Peyer's patch (tissue), 4 donors: ENCODE measurements around the gene SDHD. TPM values are rescaled to one million over a fixed set of nuclear protein-coding genes. Genes with fewer than 3 reads are reported as not detected.
"Not testable (repeated sequence)": the region's sequence is repeated elsewhere in the genome, so short reads cannot be mapped to it uniquely, and the experiment has no call there.

Experiments used
- DNase-seq, 3 donors: peaks; one replicate each; pipeline ENCODE4 v3.0.0-alpha.2; 2017 to 2019
- H3K27ac ChIP-seq, 4 donors: fragments of 200-600 bp; sonication (generic); one replicate each; pipeline ENCODE4 v1.5.1; 2016 to 2019
- H3K27me3 ChIP-seq, 2 donors: fragments of 200-600 bp; sonication (generic); one replicate each; pipeline ENCODE4 v1.5.1; 2019
- H3K36me3 ChIP-seq, 3 donors: fragments of 200-600 bp; sonication (generic); one replicate each; pipeline ENCODE4 v1.5.1; 2016 to 2019
- H3K4me1 ChIP-seq, 4 donors: fragments of 200-600 bp; sonication (generic); one replicate each; pipeline ENCODE4 v1.5.1; 2016 to 2019
- H3K4me3 ChIP-seq, 4 donors: fragments of 200-600 bp; sonication (generic); 1 replicate in 3 of 4; 2 replicates in 1 of 4; pipeline ENCODE4 v1.5.1; 2016 to 2019; ENCODE audit warnings: mild to moderate bottlenecking in 1 of 4
- H3K9me3 ChIP-seq, 4 donors: fragments of 200-600 bp; sonication (generic); one replicate each; pipeline ENCODE4 v1.5.1; 2016 to 2019; ENCODE audit warnings: mild to moderate bottlenecking in 1 of 4
- POLR2A ChIP-seq, 2 donors: fragments of 450-650 bp; IDR thresholded peaks; one replicate each; pipeline ENCODE4 v1.5.1; 2017; ENCODE audit warnings: antibody characterized with exemption in 2 of 2, mild to moderate bottlenecking in 2 of 2, moderate library complexity in 2 of 2
- total RNA-seq, 4 donors: library from RNA; depleted of rRNA; stranded (reverse); fragments of >200 nt; gene quantifications; one replicate each; pipeline ENCODE4 v1.1.0, GENCODE V29; 2016
- TF ChIP-seq, protein P1 (sequence below), 6 experiments: fragments of 450-650 bp in 4 of 6; fragments of 200-600 bp in 2 of 6; sonication (generic) in 1 of 6; IDR thresholded peaks; one replicate each; pipeline ENCODE4 v1.5.1; 2017 to 2019; ENCODE audit warnings: antibody characterized with exemption in 6 of 6, mild to moderate bottlenecking in 3 of 6, moderate library complexity in 1 of 6

SDHD gene
- total RNA-seq: 100 to 1,000 TPM; 114 to 290 (median 149) TPM

DNA sequence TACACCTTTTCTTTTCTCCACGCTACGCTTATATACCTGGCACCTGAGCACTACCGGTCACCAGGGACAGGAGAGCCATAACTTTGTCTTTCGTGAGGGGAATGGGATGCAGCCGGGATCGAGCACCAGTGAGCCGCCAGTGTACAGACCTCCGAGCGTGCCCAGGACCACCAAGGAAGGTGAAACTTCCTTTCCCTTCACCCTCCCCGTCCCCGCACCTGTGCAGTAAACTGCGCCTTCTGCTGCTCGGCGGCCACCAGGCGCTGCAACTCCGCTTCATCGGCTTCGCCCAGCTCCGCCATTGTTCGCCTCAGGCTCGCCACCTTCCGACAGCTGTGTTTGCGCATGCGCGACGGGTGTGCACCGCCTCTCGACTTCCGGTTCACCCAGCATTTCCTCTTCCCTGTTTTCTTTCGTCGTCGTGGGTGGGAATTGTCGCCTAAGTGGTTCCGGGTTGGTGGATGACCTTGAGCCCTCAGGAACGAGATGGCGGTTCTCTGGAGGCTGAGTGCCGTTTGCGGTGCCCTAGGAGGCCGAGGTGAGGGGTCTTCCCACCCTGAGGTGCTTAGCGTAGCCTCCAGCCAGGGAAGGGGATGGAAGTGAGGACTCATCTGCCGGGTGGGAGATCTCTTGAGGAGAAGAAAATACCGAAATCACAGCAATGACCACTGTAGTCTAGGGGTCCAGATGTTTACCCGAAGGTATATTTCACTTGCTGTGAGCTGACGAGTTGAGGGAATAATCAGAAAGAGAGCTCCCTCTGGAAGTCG lies at the start of gene SDHD, which contains the start of gene TIMM8B:
TSS of gene SDHD (plus strand) at position 452 of the 770 bp plus-strand sequence. CDS start at position 487, 35 bp downstream.
TSS of gene TIMM8B (minus strand) at position 335 of the 770 bp plus-strand sequence. CDS start at position 302, 33 bp downstream.
- Histone ChIP-seq H3K4me1 (peaks cover 0 to 39% (median 7%) of the 10 kb centered on the region in 4 donors), H3K36me3 (peaks cover 0 to 70% (median 0%) of the 10 kb centered on the region in 3 donors), H3K27ac (peak within 1 kb of the TSS; percentile 71 to 84 (median 76)), H3K4me3 (peak within 1 kb of the TSS; percentile 80 to 93 (median 83)), H3K9me3 (no peaks in the 10 kb centered on the region), H3K27me3 (no peaks in the 10 kb centered on the region)
- DNase-seq: peak; percentile 90 to 97 (median 96)
- TF ChIP-seq, protein P1, sequence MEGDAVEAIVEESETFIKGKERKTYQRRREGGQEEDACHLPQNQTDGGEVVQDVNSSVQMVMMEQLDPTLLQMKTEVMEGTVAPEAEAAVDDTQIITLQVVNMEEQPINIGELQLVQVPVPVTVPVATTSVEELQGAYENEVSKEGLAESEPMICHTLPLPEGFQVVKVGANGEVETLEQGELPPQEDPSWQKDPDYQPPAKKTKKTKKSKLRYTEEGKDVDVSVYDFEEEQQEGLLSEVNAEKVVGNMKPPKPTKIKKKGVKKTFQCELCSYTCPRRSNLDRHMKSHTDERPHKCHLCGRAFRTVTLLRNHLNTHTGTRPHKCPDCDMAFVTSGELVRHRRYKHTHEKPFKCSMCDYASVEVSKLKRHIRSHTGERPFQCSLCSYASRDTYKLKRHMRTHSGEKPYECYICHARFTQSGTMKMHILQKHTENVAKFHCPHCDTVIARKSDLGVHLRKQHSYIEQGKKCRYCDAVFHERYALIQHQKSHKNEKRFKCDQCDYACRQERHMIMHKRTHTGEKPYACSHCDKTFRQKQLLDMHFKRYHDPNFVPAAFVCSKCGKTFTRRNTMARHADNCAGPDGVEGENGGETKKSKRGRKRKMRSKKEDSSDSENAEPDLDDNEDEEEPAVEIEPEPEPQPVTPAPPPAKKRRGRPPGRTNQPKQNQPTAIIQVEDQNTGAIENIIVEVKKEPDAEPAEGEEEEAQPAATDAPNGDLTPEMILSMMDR (IDR thresholded peaks at IDR 0.05): peak in 4 of 6 experiments; percentile 5 to 53 (median 43)
- peak; percentile 41 to 72 for TF ChIP-seq POLR2A (IDR thresholded peaks at IDR 0.05)

DNA sequence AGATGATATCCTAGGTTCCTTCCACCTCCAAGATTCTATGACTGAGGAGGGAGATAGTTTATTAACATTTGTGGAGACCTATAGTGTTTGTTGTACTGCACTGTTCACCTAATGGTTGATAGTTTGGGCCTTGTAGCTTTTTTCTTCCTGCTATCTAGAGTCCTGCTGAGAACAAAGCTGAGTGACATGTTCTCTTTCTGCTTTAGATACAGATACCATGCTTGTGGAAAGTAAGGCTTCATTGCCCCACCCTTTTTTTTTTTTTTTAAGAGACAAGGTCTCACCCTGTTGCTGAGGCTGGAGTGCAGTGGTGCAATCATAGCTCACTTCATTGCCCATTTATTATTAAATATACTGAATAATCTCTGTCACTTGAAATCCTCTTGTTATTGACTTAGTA lies 49.1 kb upstream of the SDHD start:
- peaks cover 0 to 63% (median 0%) of the 10 kb centered on the region in 3 donors for H3K36me3 ChIP-seq
- no peak overlapping the region for H3K4me3 ChIP-seq
- DNase-seq: no peak
- no peak overlapping the region for H3K27ac ChIP-seq
- no peaks in the 10 kb centered on the region for H3K9me3 ChIP-seq
- no peaks in the 10 kb centered on the region for H3K27me3 ChIP-seq
- no peaks in the 10 kb centered on the region for H3K4me1 ChIP-seq
- no peak for TF ChIP-seq POLR2A (IDR thresholded peaks at IDR 0.05)
- TF ChIP-seq, protein P1 (IDR thresholded peaks at IDR 0.05): no peak

DNA sequence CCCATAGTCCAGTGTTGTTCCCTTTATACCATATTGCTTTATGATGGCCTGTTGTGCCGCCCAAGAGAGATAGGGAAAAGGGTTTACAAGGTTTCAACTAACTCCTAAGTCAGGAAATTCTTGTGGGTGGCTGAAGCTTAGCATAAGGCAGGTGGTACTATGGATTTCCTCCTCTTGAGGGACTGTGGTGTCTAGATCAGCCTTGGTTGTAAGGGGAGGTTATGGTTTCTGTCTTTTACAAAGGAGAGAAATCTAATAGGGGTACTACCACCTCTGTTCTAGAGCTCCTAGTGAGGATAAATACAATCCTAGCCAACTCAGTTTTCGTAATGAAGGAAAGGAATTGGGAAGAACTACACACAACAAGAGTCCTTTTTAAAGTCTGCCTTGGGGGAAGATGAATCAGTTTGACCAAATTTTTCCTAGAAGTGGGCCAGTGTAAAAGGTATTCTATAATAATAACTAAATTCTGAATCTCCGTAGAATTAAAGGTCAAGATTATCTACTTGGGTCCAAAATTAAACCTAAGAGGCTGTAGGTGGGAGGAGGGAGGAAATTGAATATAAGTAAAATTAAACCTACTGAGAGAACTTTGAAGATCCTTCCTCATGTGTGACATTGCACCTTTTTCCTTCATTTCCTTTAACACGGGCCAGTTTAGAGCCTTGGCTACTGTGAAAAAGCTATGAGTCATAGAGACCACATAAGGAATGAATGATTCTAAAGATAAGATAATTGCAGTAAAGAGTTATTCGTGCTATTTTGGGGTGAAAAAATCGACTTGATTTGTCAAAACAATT lies 44.3 kb upstream of the SDHD start:
- Histone ChIP-seq H3K4me1 (no peaks in the 10 kb centered on the region), H3K27ac (no peak overlapping the region)

GRCh38 chr11:112042961-112043304 lies 43.7 kb upstream of the SDHD start:
- Histone ChIP-seq H3K4me3 (no peak overlapping the region), H3K4me1 (no peaks in the 10 kb centered on the region), H3K27me3 (no peaks in the 10 kb centered on the region), H3K36me3 (peaks cover 0 to 73% (median 0%) of the 10 kb centered on the region in 3 donors), H3K9me3 (no peaks in the 10 kb centered on the region), H3K27ac (no peak overlapping the region)
- no peak for TF ChIP-seq POLR2A (IDR thresholded peaks at IDR 0.05)
- TF ChIP-seq, protein P1 (IDR thresholded peaks at IDR 0.05): no peak
- DNase-seq: no peak

More for the DNA sequence above, 44.3 kb upstream of the SDHD start:
- TF ChIP-seq, protein P1 (IDR thresholded peaks at IDR 0.05): no peak
- TF ChIP-seq POLR2A (IDR thresholded peaks at IDR 0.05): no peak
- Histone ChIP-seq H3K36me3 (peaks cover 0 to 72% (median 0%) of the 10 kb centered on the region in 3 donors), H3K27me3 (no peaks in the 10 kb centered on the region), H3K4me3 (no peak overlapping the region), H3K9me3 (no peaks in the 10 kb centered on the region)
- DNase-seq: no peak

DNA sequence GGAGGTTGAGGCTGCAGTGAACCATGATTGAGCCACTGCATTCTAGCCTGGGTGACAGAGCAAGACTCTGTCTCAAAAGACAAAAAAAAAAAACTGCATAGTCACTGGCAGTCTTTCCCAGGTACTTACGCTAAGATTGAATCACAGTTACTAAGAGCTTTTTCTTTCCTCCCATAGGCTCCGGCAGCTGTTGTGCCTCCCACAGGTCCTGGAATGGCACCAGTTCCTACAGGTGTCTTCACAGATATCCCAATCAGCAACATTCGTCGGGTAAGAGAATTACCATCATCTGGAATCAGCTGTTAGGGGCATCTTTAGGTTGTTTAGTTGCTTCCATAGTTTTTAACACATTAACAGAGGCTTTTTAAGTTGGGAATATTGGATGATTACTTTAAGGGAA lies 41.7 kb upstream of the SDHD start:
- TF ChIP-seq, protein P1 (IDR thresholded peaks at IDR 0.05): no peak
- TF ChIP-seq POLR2A (IDR thresholded peaks at IDR 0.05): no peak
- H3K36me3 ChIP-seq: peaks cover 0 to 62% (median 0%) of the 10 kb centered on the region in 3 donors
- no peaks in the 10 kb centered on the region for H3K4me1 ChIP-seq
- no peaks in the 10 kb centered on the region for H3K27me3 ChIP-seq
- H3K27ac ChIP-seq: no peak overlapping the region
- no peak for DNase-seq
- no peaks in the 10 kb centered on the region for H3K9me3 ChIP-seq
- H3K4me3 ChIP-seq: no peak overlapping the region

DNA sequence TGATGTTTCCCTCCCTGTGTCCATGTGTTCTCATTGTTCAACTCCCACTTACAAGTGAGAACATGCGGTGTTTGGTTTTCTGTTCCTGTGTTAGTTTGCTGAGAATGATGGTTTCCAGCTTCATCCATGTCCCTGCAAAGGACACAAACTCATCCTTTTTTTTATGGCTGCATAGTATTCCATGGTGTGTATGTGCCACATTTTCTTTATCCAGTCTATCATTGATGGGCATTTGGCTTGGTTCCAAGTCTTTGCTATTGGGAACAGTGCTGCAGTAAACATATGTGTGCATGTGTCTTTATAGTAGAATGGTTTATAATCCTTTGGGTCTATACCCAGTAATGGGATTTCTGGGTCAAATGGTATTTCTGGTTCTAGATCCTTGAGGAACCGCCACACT lies 40.0 kb upstream of the SDHD start:
- H3K4me1 ChIP-seq, H3K27me3 ChIP-seq, DNase-seq, H3K9me3 ChIP-seq, H3K4me3 ChIP-seq, H3K27ac ChIP-seq: not testable (repeated sequence)
- peaks cover 0 to 73% (median 0%) of the 10 kb centered on the region in 3 donors for H3K36me3 ChIP-seq

DNA sequence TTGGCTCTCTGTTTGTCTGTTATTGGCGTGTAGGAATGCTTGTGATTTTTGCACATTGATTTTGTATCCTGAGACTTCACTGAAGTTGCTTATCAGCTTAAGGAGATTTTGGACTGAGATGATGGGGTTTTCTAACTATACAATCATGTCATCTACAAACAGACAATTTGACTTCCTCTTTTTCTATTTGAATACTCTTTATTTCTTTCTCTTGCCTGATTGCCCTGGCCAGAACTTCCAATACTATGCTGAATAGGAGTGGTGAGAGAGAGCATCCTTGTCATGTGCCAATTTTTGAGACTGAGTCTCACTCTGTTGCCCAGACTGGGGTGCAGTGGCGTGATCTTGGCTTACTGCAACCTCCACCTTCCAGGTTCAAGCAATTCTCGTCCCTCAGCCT lies 38.4 kb upstream of the SDHD start:
- peak overlapping the region in 1 of 4 donors; percentile 11 for H3K27ac ChIP-seq
- DNase-seq: not testable (repeated sequence)

More for the DNA sequence above, 38.4 kb upstream of the SDHD start:
- H3K4me1 ChIP-seq, H3K4me3 ChIP-seq, H3K27me3 ChIP-seq, H3K9me3 ChIP-seq: not testable (repeated sequence)
- H3K36me3 ChIP-seq: peaks cover 0 to 84% (median 0%) of the 10 kb centered on the region in 3 donors
